LNCAP (cell line): ENCODE data around the gene SETD2.

Experiments used
- CTCF ChIP-seq: fragments of 450-650 bp; IDR thresholded peaks from 2 replicates; pipeline ENCODE4 v1.5.1; 2017; ENCODE audit warnings: mild to moderate bottlenecking

The SETD2 gene

GRCh38 chr3:46978985-46979944, 184.6 kb downstream of the SETD2 start, which contains the start of gene NBEAL2:
Gene NBEAL2, plus strand, starts transcription at chr3:46979666. Its CDS starts 196 bp downstream, at chr3:46979862.
- TF ChIP-seq CTCF, result no peak

- TF ChIP-seq CTCF, result no peak
These were observed 185.5 kb downstream of the SETD2 start for GRCh38 chr3:46978381-46978780.

- no peak for TF ChIP-seq CTCF
These were observed 186.1 kb downstream of the SETD2 start for GRCh38 chr3:46977811-46978195.

GRCh38 chr3:46976326-46977190, 187.4 kb downstream of the SETD2 start, which contains the start of gene CCDC12:
Gene CCDC12, minus strand, starts transcription at chr3:46976745. Its CDS starts 13 bp downstream, at chr3:46976732.
- TF ChIP-seq CTCF, result no peak

- no peak for TF ChIP-seq CTCF
These were observed 189.3 kb downstream of the SETD2 start for GRCh38 chr3:46974421-46975171.

GRCh38 chr3:46972396-46972795, 191.5 kb downstream of the SETD2 start:
- TF ChIP-seq CTCF, result no peak

- TF ChIP-seq CTCF, result no peak
These were observed 192.2 kb downstream of the SETD2 start for GRCh38 chr3:46971742-46972141.
